DMS 273 (cell line): Measurements from ENCODE around the gene OVCA2.
A peak's percentile ranks its signal among the peaks of the same experiment; 100 is the strongest.

Source experiments
- DNase-seq: peaks from one replicate; lab custom pipeline; 2025; ENCODE audit not compliant: unreplicated experiment; lab: John Stamatoyannopoulos, UW

Gene OVCA2

GRCh38 chr17:2041561-2042389, at the start of gene OVCA2:
OVCA2 (plus strand) TSS chr17:2042022; CDS start chr17:2042048, 26 bp downstream.
- peak; percentile 97 for DNase-seq

- DNase-seq: no peak
Observed at GRCh38 chr17:1992541-1992940, 49.3 kb upstream of the OVCA2 start.

GRCh38 chr17:1994707-1995106, 47.1 kb upstream of the OVCA2 start:
- DNase-seq: no peak

- no peak for DNase-seq
Observed at GRCh38 chr17:1995321-1995892, 46.4 kb upstream of the OVCA2 start.

- no peak for DNase-seq
Observed at GRCh38 chr17:1995907-1996799, 45.7 kb upstream of the OVCA2 start.

- DNase-seq: no peak
Observed at GRCh38 chr17:1996800-1997288, 45.0 kb upstream of the OVCA2 start.

- no peak for DNase-seq
Observed at GRCh38 chr17:1997289-1997926, 44.4 kb upstream of the OVCA2 start.

GRCh38 chr17:1997927-1998742, 43.7 kb upstream of the OVCA2 start:
- DNase-seq: no peak

- peak; percentile 66 for DNase-seq
Observed at GRCh38 chr17:1999557-2000251, 42.1 kb upstream of the OVCA2 start.

- peak; percentile 43 for DNase-seq
Observed at GRCh38 chr17:2002767-2003329, 39.0 kb upstream of the OVCA2 start.

GRCh38 chr17:2003525-2003924, 38.3 kb upstream of the OVCA2 start:
- no peak for DNase-seq

GRCh38 chr17:2004435-2004952, 37.3 kb upstream of the OVCA2 start:
- no peak for DNase-seq

- DNase-seq: no peak
Observed at GRCh38 chr17:2008332-2009126, 33.3 kb upstream of the OVCA2 start.

- no peak for DNase-seq
Observed at GRCh38 chr17:2009737-2010136, 32.1 kb upstream of the OVCA2 start.

- DNase-seq: no peak
Observed at GRCh38 chr17:2011411-2012371, 30.1 kb upstream of the OVCA2 start.

- DNase-seq: no peak
Observed at GRCh38 chr17:2012499-2012898, 29.3 kb upstream of the OVCA2 start.
